GM12878 (cell line): ENCODE measurements around the gene USP10. TPM values are rescaled to one million over a fixed set of nuclear protein-coding genes. Genes with fewer than 3 reads are reported as not detected.

Source experiments
- ATF7 ChIP-seq: fragments of 450-650 bp; IDR thresholded peaks from 2 replicates; pipeline ENCODE4 v1.6.1; 2016; ENCODE audit warnings: low read depth, mild to moderate bottlenecking
- BCL11A ChIP-seq: IDR thresholded peaks from 2 replicates; pipeline ENCODE4 v1.6.1; 2011; ENCODE audit warnings: low read depth, low read length
- BCL3 ChIP-seq: IDR thresholded peaks from 2 replicates; pipeline ENCODE4 v1.6.1; 2011; ENCODE audit warnings: borderline replicate concordance, low read depth, mild to moderate bottlenecking, moderate library complexity, low read length; ENCODE audit not compliant: insufficient read depth, poor library complexity, severe bottlenecking
- BRCA1 ChIP-seq: IDR thresholded peaks from 2 replicates; pipeline ENCODE4 v1.6.1; 2011; ENCODE audit warnings: low read depth, low read length, improper control_type of control experiment
- CHD4 ChIP-seq: fragments of 200-600 bp; sonication (generic); IDR thresholded peaks from 2 replicates; pipeline ENCODE4 v1.6.1; 2016; ENCODE audit warnings: mild to moderate bottlenecking
- CREM ChIP-seq: IDR thresholded peaks from 2 replicates; pipeline ENCODE4 v1.6.1; 2014; ENCODE audit warnings: antibody characterized with exemption, low read depth
- ELK1 ChIP-seq: IDR thresholded peaks from 2 replicates; pipeline ENCODE4 v1.6.1; 2012; ENCODE audit warnings: low read depth, low read length, improper control_type of control experiment
- IKZF2 ChIP-seq, 2 experiments: fragments of 450-650 bp; IDR thresholded peaks; 2 replicates each; pipeline ENCODE4 v1.6.1; 2017; ENCODE audit warnings: mild to moderate bottlenecking in 2 of 2, moderate library complexity in 2 of 2
- JUNB ChIP-seq: IDR thresholded peaks from 2 replicates; pipeline ENCODE4 v1.6.1; 2016; ENCODE audit warnings: antibody characterized with exemption, mild to moderate bottlenecking
- MTA2 ChIP-seq: fragments of 450-650 bp; IDR thresholded peaks from 2 replicates; pipeline ENCODE4 v1.6.1; 2016; ENCODE audit warnings: low read depth, mild to moderate bottlenecking, moderate library complexity
- NFXL1 ChIP-seq: fragments of 450-650 bp; IDR thresholded peaks from 2 replicates; pipeline ENCODE4 v1.6.1; 2017; ENCODE audit warnings: antibody characterized with exemption, mild to moderate bottlenecking, borderline replicate concordance
- NFYA ChIP-seq: IDR thresholded peaks from 2 replicates; pipeline ENCODE4 v1.6.1; 2011; ENCODE audit warnings: low read depth, mild to moderate bottlenecking, low read length, improper control_type of control experiment, borderline replicate concordance
- NKRF ChIP-seq: fragments of 450-650 bp; conservative IDR thresholded peaks from 2 replicates; pipeline ENCODE4 v1.6.1; 2017; ENCODE audit warnings: mild to moderate bottlenecking, moderate library complexity
- NR2F1 ChIP-seq: fragments of 450-650 bp; conservative IDR thresholded peaks from 2 replicates; pipeline ENCODE4 v1.6.1; 2017; ENCODE audit warnings: mild to moderate bottlenecking
- PRDM15 ChIP-seq: fragments of 450-650 bp; formaldehyde crosslinking; IDR thresholded peaks from 2 replicates; pipeline ENCODE4 v1.4.0; 2020; ENCODE audit warnings: mild to moderate bottlenecking, moderate library complexity
- RELB ChIP-seq: fragments of 450-650 bp; IDR thresholded peaks from 2 replicates; pipeline ENCODE4 v1.6.1; 2017; ENCODE audit warnings: low read depth, mild to moderate bottlenecking, moderate library complexity
- SKIL ChIP-seq: fragments of 450-650 bp; IDR thresholded peaks from 2 replicates; pipeline ENCODE4 v1.6.1; 2017; ENCODE audit warnings: mild to moderate bottlenecking, low read depth, inconsistent platforms; ENCODE audit not compliant: poor library complexity, severe bottlenecking
- SREBF2 ChIP-seq: IDR thresholded peaks from 2 replicates; pipeline ENCODE4 v1.6.1; 2012; ENCODE audit warnings: mild to moderate bottlenecking, low read length
- TCF12 ChIP-seq: IDR thresholded peaks from 2 replicates; pipeline ENCODE4 v1.6.1; 2011; ENCODE audit warnings: low read depth, mild to moderate bottlenecking, low read length
- ZNF207 ChIP-seq: fragments of 450-650 bp; IDR thresholded peaks from 2 replicates; pipeline ENCODE4 v1.6.1; 2014; ENCODE audit warnings: antibody characterized with exemption, mild to moderate bottlenecking, borderline replicate concordance
- polyA plus RNA-seq, 11 experiments: library from polyadenylated mRNA; depleted of rRNA in 4 of 11; unstranded in 6 of 11; stranded (reverse) in 5 of 11; fragments of >200 nt; fragmentation: Nextera tagmentation in 4 of 11; fragmentation: Illumina TruSeq in 1 of 11; extraction: Ambion mirVana in 4 of 11; extraction: Trizol in 1 of 11; gene quantifications; 1 replicate in 1 of 11; 2 replicates in 10 of 11; pipeline versions ENCODE4 v1.2.1 to v1.2.3, GENCODE V29; 2011 to 2016; ENCODE audit warnings: inconsistent platforms in 2 of 11, missing spikeins in 2 of 11, low read depth in 1 of 11
- total RNA-seq, 4 experiments: library from RNA; depleted of rRNA in 3 of 4; stranded (reverse); fragments of >200 nt in 3 of 4; fragmentation: Illumina TruSeq in 1 of 4; extraction: Trizol in 1 of 4; gene quantifications; 2 replicates each; pipeline versions ENCODE4 v1.2.1 to v1.2.3, GENCODE V29; 2013 to 2021

USP10 gene
- total and polyA plus RNA-seq, 10 of the 15 experiments (the other 5 are each of a cell fraction or from before 2014, with no cell fraction given), result 46.1 to 160 (median 105) TPM

GRCh38 chr16:84687715-84688114, 12.1 kb upstream of the USP10 start (continued):
- TF ChIP-seq PRDM15 (CRISPR knock-in tag) (no peak), SKIL (no peak), ELK1 (no peak), NR2F1 (no peak), BRCA1 (no peak), SREBF2 (no peak), BCL11A (no peak), IKZF2 (IDR thresholded peaks at IDR 0.05) (0 out of 4 replicates have a peak, but pooled peaks of 1 of the 2 experiments have one; percentile 11), CHD4 (no peak), CREM (no peak), ZNF207 (no peak), ATF7 (no peak), NKRF (no peak), JUNB (no peak), NFXL1 (no peak), BCL3 (no peak), RELB (no peak), MTA2 (no peak), TCF12 (no peak), NFYA (no peak)
